Activated T-helper 9 cell treated with anti-CD3 and anti-CD28 coated beads, Interleukin-2, amount 50 U/mL, for 16 hours (primary cell): ENCODE results near the gene MACROH2A1.

Experiments used
- DNase-seq: peaks from one replicate; pipeline ENCODE4 v3.0.0-alpha.2; 2020; ENCODE audit warnings: low read depth

The MACROH2A1 gene

GRCh38 chr5:135353952-135354721 lies 44.9 kb downstream of the MACROH2A1 start:
- DNase-seq, result no peak

- DNase-seq, result no peak
Observed at GRCh38 chr5:135350536-135350935, 48.5 kb downstream of the MACROH2A1 start.

- DNase-seq, result no peak
Observed at GRCh38 chr5:135349886-135350285, 49.1 kb downstream of the MACROH2A1 start.

- no peak for DNase-seq
Observed at GRCh38 chr5:135349451-135349850, 49.6 kb downstream of the MACROH2A1 start.

GRCh38 chr5:135348918-135349317 lies 50.1 kb downstream of the MACROH2A1 start:
- DNase-seq, result no peak

GRCh38 chr5:135347392-135347791 lies 51.6 kb downstream of the MACROH2A1 start:
- DNase-seq, result no peak

- DNase-seq, result no peak
Observed at GRCh38 chr5:135345956-135346731, 52.9 kb downstream of the MACROH2A1 start.

- DNase-seq, result no peak
Observed at GRCh38 chr5:135344349-135344748, 54.7 kb downstream of the MACROH2A1 start.

GRCh38 chr5:135343413-135343812 lies 55.6 kb downstream of the MACROH2A1 start:
- no peak for DNase-seq

GRCh38 chr5:135342551-135342875 lies 56.5 kb downstream of the MACROH2A1 start:
- no peak for DNase-seq

- no peak for DNase-seq
Observed at GRCh38 chr5:135341696-135342550, 57.1 kb downstream of the MACROH2A1 start.

GRCh38 chr5:135341016-135341666 lies 57.9 kb downstream of the MACROH2A1 start:
- no peak for DNase-seq

- no peak for DNase-seq
Observed at GRCh38 chr5:135340568-135340967, 58.5 kb downstream of the MACROH2A1 start.

GRCh38 chr5:135339623-135340022 lies 59.4 kb downstream of the MACROH2A1 start:
- DNase-seq, result no peak

- DNase-seq, result no peak
Observed at GRCh38 chr5:135339189-135339588, 59.8 kb downstream of the MACROH2A1 start.

- no peak for DNase-seq
Observed at GRCh38 chr5:135337064-135337463, 62.0 kb downstream of the MACROH2A1 start.

GRCh38 chr5:135335031-135335828 lies 63.8 kb downstream of the MACROH2A1 start:
- DNase-seq, result no peak

- no peak for DNase-seq
Observed at GRCh38 chr5:135333732-135334515, 65.1 kb downstream of the MACROH2A1 start.

GRCh38 chr5:135332519-135333150 lies 66.4 kb downstream of the MACROH2A1 start:
- DNase-seq, result no peak

- no peak for DNase-seq
Observed at GRCh38 chr5:135331612-135332011, 67.4 kb downstream of the MACROH2A1 start.
